B cell (primary cell): ENCODE results near the gene AUNIP. TPM values are rescaled to one million over a fixed set of nuclear protein-coding genes. Genes with fewer than 3 reads are reported as not detected.

ENCODE experiments used
- ATAC-seq: fragments of 200-7000 bp; cut with Tn5 transposase; one replicate; pipeline ENCODE4 v1.10.0; 2021; ENCODE audit warnings: low read depth, mild to moderate bottlenecking, moderate number of reproducible peaks, moderate library complexity
- CTCF ChIA-PET: fragments of 350-600 bp; sonication (Branson Sonifier 250); formaldehyde crosslinking; loops from one replicate; lab custom pipeline; 2021; ENCODE audit warnings: antibody characterized with exemption, inconsistent platforms; lab: Charles Lee
- POLR2A ChIA-PET: fragments of 350-600 bp; sonication (Branson Sonifier 250); formaldehyde crosslinking; loops from one replicate; lab custom pipeline; 2021; ENCODE audit warnings: antibody characterized with exemption; lab: Charles Lee
- DNase-seq: peaks from one replicate; pipeline ENCODE4 v3.0.0; 2013
- H2AFZ ChIP-seq: 2 replicates; pipeline ENCODE4 v1.6.1; 2012; ENCODE audit warnings: mild to moderate bottlenecking, low read depth, low read length; ENCODE audit not compliant: insufficient read depth, poor library complexity, severe bottlenecking
- H3K27ac ChIP-seq, 2 donors: 1 replicate in 1 of 2; 2 replicates in 1 of 2; pipeline ENCODE4 v1.5.1; 2012 to 2013; ENCODE audit warnings: low read length in 2 of 2, mild to moderate bottlenecking in 2 of 2, moderate library complexity in 1 of 2
- H3K27me3 ChIP-seq, 4 experiments: fragments of 200-600 bp in 1 of 4; sonication (generic) in 1 of 4; replicated peaks in 1 of 4; 1 replicate in 2 of 4; 2 replicates in 2 of 4; pipeline versions ENCODE4 v1.6.1 to v1.7.0; 2013 to 2016; ENCODE audit warnings: low read length in 3 of 4, mild to moderate bottlenecking in 2 of 4, mixed read lengths in 1 of 4, moderate library complexity in 1 of 4; ENCODE audit not compliant: insufficient read depth in 4 of 4, control insufficient read depth in 3 of 4; ENCODE audit errors: control extremely low read depth in 1 of 4
- H3K36me3 ChIP-seq, 2 experiments: replicated peaks in 1 of 2; 1 replicate in 1 of 2; 2 replicates in 1 of 2; pipeline versions ENCODE4 v1.6.1 to v1.7.1; 2013; ENCODE audit warnings: low read length in 1 of 2; ENCODE audit not compliant: insufficient read depth in 2 of 2, control insufficient read depth in 1 of 2; ENCODE audit errors: control extremely low read depth in 1 of 2, extremely low read depth in 1 of 2
- H3K4me1 ChIP-seq, 2 donors: fragments of 200-600 bp in 1 of 2; sonication (generic) in 1 of 2; 1 replicate in 1 of 2; 2 replicates in 1 of 2; pipeline versions ENCODE4 v1.5.1 to v1.6.1; 2013 to 2017; ENCODE audit warnings: low read length in 2 of 2; ENCODE audit not compliant: control insufficient read depth in 2 of 2, insufficient read depth in 2 of 2
- H3K4me2 ChIP-seq: replicated peaks from 2 replicates; pipeline ENCODE3; 2012; ENCODE audit warnings: mild to moderate bottlenecking, low read depth, low read length; ENCODE audit not compliant: poor library complexity, severe bottlenecking
- H3K4me3 ChIP-seq, 5 experiments: fragments of 200-600 bp in 1 of 5; sonication (generic) in 1 of 5; 1 replicate in 3 of 5; 2 replicates in 2 of 5; pipeline versions ENCODE4 v1.5.1 to v1.7.0; 2011 to 2016; ENCODE audit warnings: low read length in 4 of 5, mild to moderate bottlenecking in 4 of 5, low read depth in 2 of 5, control low read depth in 1 of 5, moderate library complexity in 1 of 5; ENCODE audit not compliant: insufficient read depth in 1 of 5; ENCODE audit errors: control extremely low read depth in 1 of 5, extremely low read depth in 1 of 5
- H3K79me2 ChIP-seq: fragments of 200-600 bp; sonication (generic); one replicate; pipeline ENCODE4 v1.6.0; 2016; ENCODE audit warnings: low read length; ENCODE audit not compliant: control insufficient read depth, insufficient read depth
- H3K9ac ChIP-seq: fragments of 200-600 bp; sonication (generic); 2 replicates; pipeline ENCODE4 v1.6.1; 2017; ENCODE audit warnings: mild to moderate bottlenecking, low read length, moderate library complexity
- H3K9me3 ChIP-seq, 3 donors: one replicate each; pipeline versions ENCODE4 v1.6.1 to v1.7.1; 2013; ENCODE audit warnings: low read length in 2 of 3; ENCODE audit not compliant: control insufficient read depth in 2 of 3, insufficient read depth in 1 of 3; ENCODE audit errors: control extremely low read depth in 1 of 3
- H4K20me1 ChIP-seq: 2 replicates; pipeline ENCODE4 v1.6.0; 2012; ENCODE audit warnings: mild to moderate bottlenecking, low read length; ENCODE audit not compliant: insufficient read depth, control insufficient read depth, poor library complexity, severe bottlenecking
- H3K27ac Mint-ChIP-seq: one replicate; pipeline ENCODE4 v1.8.0; 2021; ENCODE audit warnings: mixed read lengths
- H3K27me3 Mint-ChIP-seq: one replicate; pipeline ENCODE4 v1.8.0; 2021; ENCODE audit warnings: mixed read lengths
- H3K4me1 Mint-ChIP-seq: one replicate; pipeline ENCODE4 v1.8.0; 2021; ENCODE audit warnings: mixed read lengths
- H3K4me3 Mint-ChIP-seq: one replicate; pipeline ENCODE4 v1.8.0; 2021; ENCODE audit warnings: mixed read lengths
- H3K9me3 Mint-ChIP-seq: one replicate; pipeline ENCODE4 v1.8.0; 2022; ENCODE audit warnings: mixed read lengths; ENCODE audit not compliant: insufficient read depth
- EZH2 ChIP-seq: IDR thresholded peaks from 2 replicates; pipeline ENCODE4 v1.6.1; 2012; ENCODE audit warnings: borderline replicate concordance, low read depth, mild to moderate bottlenecking, moderate library complexity, low read length; ENCODE audit not compliant: insufficient read depth, poor library complexity, severe bottlenecking
- WGBS: methylation state at CpG from one replicate; pipeline ENCODE4 v1.1.5; 2013; ENCODE audit warnings: missing lambda C conversion rate; ENCODE audit not compliant: insufficient coverage; 5-methylcytosine and 5-hydroxymethylcytosine counted together
- intact Hi-C: fragments of 100-400 bp; cut with micrococcal nuclease; formaldehyde crosslinking; loops from one replicate; pipeline ENCODE4 v1.10.0; 2022
- polyA plus RNA-seq: library from polyadenylated mRNA; depleted of rRNA; stranded (reverse); fragments of >200 nt; gene quantifications from 2 replicates; pipeline ENCODE4 v1.2.3, GENCODE V29; 2012
- total RNA-seq, 2 donors: library from RNA; stranded (reverse); fragments of 120-200 nt in 1 of 2; gene quantifications; 1 replicate in 1 of 2; 2 replicates in 1 of 2; pipeline versions ENCODE4 v1.2.3 to v1.2.4, GENCODE V29; 2013 to 2022
- TF ChIP-seq, protein P1 (sequence below): fragments of 200-600 bp; IDR thresholded peaks from one replicate; pipeline ENCODE4 v1.8.0; 2022; ENCODE audit warnings: antibody characterized with exemption, mild to moderate bottlenecking

Gene AUNIP
- total and polyA plus RNA-seq, 2 donors (not counting 1 experiment from before 2014, with no cell fraction given), result 0.27 TPM; not detected in 1

DNA sequence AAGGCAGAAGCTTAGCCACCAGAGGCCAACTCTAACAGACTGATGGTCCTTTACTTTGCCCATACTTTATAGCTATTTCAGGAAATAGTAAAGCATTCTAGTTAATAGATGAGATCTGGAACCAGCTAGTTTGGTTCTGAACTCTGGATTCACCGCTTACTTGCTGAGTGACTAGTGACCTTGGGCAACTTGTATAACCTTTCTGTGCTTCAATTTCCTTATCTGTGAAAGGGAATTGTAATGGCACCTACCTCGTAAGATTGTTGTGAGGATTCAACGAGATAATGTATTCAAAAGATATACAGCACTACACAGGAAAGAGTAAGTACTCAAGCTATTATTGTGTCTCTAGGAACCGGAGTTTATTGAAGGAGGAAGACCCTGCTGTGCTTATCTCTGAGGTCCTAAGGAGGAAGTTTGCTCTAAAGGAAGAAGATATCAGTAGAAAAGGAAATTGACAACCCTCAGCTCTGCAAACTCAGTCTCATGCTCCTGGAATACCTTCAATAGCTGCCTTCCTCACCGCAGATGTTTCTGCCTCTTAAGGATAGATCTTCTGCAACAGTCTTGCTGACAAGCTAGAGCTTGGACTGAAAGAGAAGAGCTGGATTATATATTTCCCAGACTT, 27.6 kb downstream of the AUNIP start:
- Histone ChIP-seq H3K9me3 (no peaks in the 10 kb centered on the region), H3K4me2 (no peak overlapping the region), H3K9ac (no peak overlapping the region), H3K27me3 (no peaks in the 10 kb centered on the region), H2AFZ (no peak overlapping the region), H3K4me3 (no peak overlapping the region), H3K27ac (no peak overlapping the region), H4K20me1 (no peaks in the 10 kb centered on the region), H3K4me1 (no peaks in the 10 kb centered on the region), H3K79me2 (no peaks in the 10 kb centered on the region), H3K36me3 (peaks cover 17 to 73% of the 10 kb centered on the region in 2 experiments)
- ATAC-seq (no peak), DNase-seq (no peak)
- WGBS, result 100% methylated on average over 1 of the region's 5 CpGs
- Mint-ChIP-seq H3K27ac (no peak overlapping the region), H3K4me3 (no peak overlapping the region), H3K9me3 (no peaks in the 10 kb centered on the region), H3K4me1 (no peaks in the 10 kb centered on the region), H3K27me3 (no peaks in the 10 kb centered on the region)
- POLR2A ChIA-PET, result interaction anchor here (1.8 kb wide), 1 partner anchor 11 kb away, joined by 5 read pairs; no protein-coding TSS in a partner anchor
- CTCF ChIA-PET, result interaction anchor here (2.0 kb wide), 1 partner anchor 12 kb away, joined by 4 read pairs; the partner anchor contains the start of gene MTFR1L
- TF ChIP-seq, protein P1, sequence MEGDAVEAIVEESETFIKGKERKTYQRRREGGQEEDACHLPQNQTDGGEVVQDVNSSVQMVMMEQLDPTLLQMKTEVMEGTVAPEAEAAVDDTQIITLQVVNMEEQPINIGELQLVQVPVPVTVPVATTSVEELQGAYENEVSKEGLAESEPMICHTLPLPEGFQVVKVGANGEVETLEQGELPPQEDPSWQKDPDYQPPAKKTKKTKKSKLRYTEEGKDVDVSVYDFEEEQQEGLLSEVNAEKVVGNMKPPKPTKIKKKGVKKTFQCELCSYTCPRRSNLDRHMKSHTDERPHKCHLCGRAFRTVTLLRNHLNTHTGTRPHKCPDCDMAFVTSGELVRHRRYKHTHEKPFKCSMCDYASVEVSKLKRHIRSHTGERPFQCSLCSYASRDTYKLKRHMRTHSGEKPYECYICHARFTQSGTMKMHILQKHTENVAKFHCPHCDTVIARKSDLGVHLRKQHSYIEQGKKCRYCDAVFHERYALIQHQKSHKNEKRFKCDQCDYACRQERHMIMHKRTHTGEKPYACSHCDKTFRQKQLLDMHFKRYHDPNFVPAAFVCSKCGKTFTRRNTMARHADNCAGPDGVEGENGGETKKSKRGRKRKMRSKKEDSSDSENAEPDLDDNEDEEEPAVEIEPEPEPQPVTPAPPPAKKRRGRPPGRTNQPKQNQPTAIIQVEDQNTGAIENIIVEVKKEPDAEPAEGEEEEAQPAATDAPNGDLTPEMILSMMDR, result no peak
- TF ChIP-seq EZH2, result no peak
- intact Hi-C loops, result no loop called here

DNA sequence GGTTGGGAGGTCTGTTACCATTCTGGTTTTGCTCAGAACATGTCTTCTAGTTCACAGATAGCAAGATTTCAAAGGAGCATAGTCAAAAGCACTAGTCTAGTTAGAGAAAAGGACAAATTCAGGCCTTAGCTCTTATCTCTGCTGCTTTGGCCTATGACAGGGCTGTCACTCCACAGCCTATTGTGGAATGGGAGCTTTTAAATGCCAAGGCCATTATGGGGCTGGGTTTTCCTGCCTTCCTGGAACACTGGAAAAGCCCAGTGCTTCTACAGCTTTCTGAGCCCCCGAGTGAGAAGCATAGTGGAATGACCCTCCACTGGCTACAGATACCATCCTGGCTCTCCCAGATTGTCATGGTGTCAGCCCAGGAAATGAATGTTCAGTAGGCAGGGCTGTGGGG, 30.2 kb downstream of the AUNIP start:
- ATAC-seq, result no peak
- Histone ChIP-seq H3K27me3 (no peaks in the 10 kb centered on the region), H3K4me2 (no peak overlapping the region), H4K20me1 (no peaks in the 10 kb centered on the region), H2AFZ (no peak overlapping the region), H3K79me2 (peaks cover 6% of the 10 kb centered on the region), H3K4me3 (no peak overlapping the region), H3K27ac (no peak overlapping the region), H3K9ac (no peak overlapping the region), H3K9me3 (no peaks in the 10 kb centered on the region), H3K4me1 (no peaks in the 10 kb centered on the region), H3K36me3 (peaks cover 13 to 71% of the 10 kb centered on the region in 2 experiments)
- POLR2A ChIA-PET, result no interaction called here
- intact Hi-C loops, result no loop called here
- H3K27ac Mint-ChIP-seq, result no peak overlapping the region
- DNase-seq, result no peak
- no peaks in the 10 kb centered on the region for H3K4me1 Mint-ChIP-seq
- WGBS, result 80% methylated on average over 1 of the region's 1 CpG
- TF ChIP-seq, protein P1, result no peak
- no peak for TF ChIP-seq EZH2
- H3K27me3 Mint-ChIP-seq, result no peaks in the 10 kb centered on the region
- no peaks in the 10 kb centered on the region for H3K9me3 Mint-ChIP-seq
- no peak overlapping the region for H3K4me3 Mint-ChIP-seq
- CTCF ChIA-PET, result no interaction called here
